H1 (cell line): ENCODE results near the gene DDOST. TPM values are rescaled to one million over a fixed set of nuclear protein-coding genes. Genes with fewer than 3 reads are reported as not detected.

Source experiments
- CTCF ChIA-PET: fragments of 300-600 bp; sonication (Branson Sonifier 250); formaldehyde crosslinking; loops from one replicate; lab custom pipeline; 2021; ENCODE audit not compliant: partially characterized antibody; lab: Charles Lee
- POLR2A ChIA-PET: fragments of 300-600 bp; sonication (Branson Sonifier 250); formaldehyde crosslinking; loops from one replicate; lab custom pipeline; 2021; ENCODE audit warnings: inconsistent platforms; ENCODE audit not compliant: partially characterized antibody; lab: Charles Lee
- DNase-seq, 2 experiments: peaks; one replicate each; pipeline versions ENCODE4 v3.0.0 to v3.0.0-alpha.2; 2010 to 2022; ENCODE audit warnings: low spot score in 2 of 2, low read depth in 1 of 2, mixed read lengths in 1 of 2
- FAIRE-seq: peaks from 2 replicates; lab custom pipeline; 2011; peaks lifted over from hg19 to GRCh38; lab: Jason Lieb, UNC
- H2AFZ ChIP-seq: 2 replicates; pipeline ENCODE4 v1.8.1; 2012; ENCODE audit warnings: low read length, inconsistent platforms
- H2AK5ac ChIP-seq: 2 replicates; pipeline ENCODE4 v1.6.1; 2013; ENCODE audit warnings: low read depth, low read length
- H2BK120ac ChIP-seq: replicated peaks from 2 replicates; pipeline ENCODE3; 2013; ENCODE audit warnings: low read depth, low read length, inconsistent platforms
- H2BK12ac ChIP-seq: 2 replicates; pipeline ENCODE4 v1.6.1; 2013; ENCODE audit warnings: low read depth, low read length
- H2BK15ac ChIP-seq: 2 replicates; pipeline ENCODE4 v1.6.1; 2013; ENCODE audit warnings: low read length
- H2BK20ac ChIP-seq: 2 replicates; pipeline ENCODE4 v1.6.1; 2013; ENCODE audit warnings: low read length
- H2BK5ac ChIP-seq: 2 replicates; pipeline ENCODE4 v1.6.1; 2013; ENCODE audit warnings: low read depth, low read length
- H3K14ac ChIP-seq: 2 replicates; pipeline ENCODE4 v1.6.1; 2013; ENCODE audit warnings: inconsistent platforms; ENCODE audit not compliant: insufficient read length
- H3K18ac ChIP-seq: 2 replicates; pipeline ENCODE4 v1.6.1; 2013; ENCODE audit warnings: low read length; ENCODE audit errors: extremely low read depth
- H3K23ac ChIP-seq: 2 replicates; pipeline ENCODE4 v1.6.1; 2013; ENCODE audit warnings: inconsistent platforms; ENCODE audit not compliant: insufficient read length
- H3K23me2 ChIP-seq: 2 replicates; pipeline ENCODE4 v1.6.1; 2013; ENCODE audit warnings: low read depth, low read length
- H3K27ac ChIP-seq: 2 replicates; pipeline ENCODE4 v1.6.1; 2011; ENCODE audit warnings: low read depth, low read length, inconsistent platforms
- H3K27me3 ChIP-seq, 4 experiments: replicated peaks in 1 of 4; 1 replicate in 1 of 4; 2 replicates in 3 of 4; pipeline versions ENCODE4 v1.6.1 to v1.8.1; 2011 to 2013; ENCODE audit warnings: low read length in 3 of 4, mild to moderate bottlenecking in 3 of 4, inconsistent platforms in 2 of 4, mixed read lengths in 2 of 4, moderate library complexity in 1 of 4; ENCODE audit not compliant: control insufficient read depth in 3 of 4, insufficient read depth in 3 of 4; ENCODE audit errors: extremely low read depth in 1 of 4
- H3K36me3 ChIP-seq, 4 experiments: 2 replicates each; pipeline versions ENCODE4 v1.6.1 to v1.8.1; 2011 to 2013; ENCODE audit warnings: mild to moderate bottlenecking in 4 of 4, low read length in 3 of 4, moderate library complexity in 2 of 4, control low read depth in 1 of 4, inconsistent platforms in 1 of 4; ENCODE audit not compliant: insufficient read depth in 4 of 4, control insufficient read depth in 2 of 4
- H3K4ac ChIP-seq: replicated peaks from 2 replicates; pipeline ENCODE3; 2013; ENCODE audit warnings: low read length, low read depth, mixed read lengths, inconsistent platforms; ENCODE audit not compliant: insufficient read length
- H3K4me1 ChIP-seq, 4 experiments: replicated peaks in 1 of 4; 1 replicate in 1 of 4; 2 replicates in 3 of 4; pipeline versions ENCODE4 v1.6.1 to v1.8.1; 2011 to 2013; ENCODE audit warnings: low read length in 3 of 4, inconsistent platforms in 2 of 4, mixed read lengths in 1 of 4; ENCODE audit not compliant: insufficient read depth in 4 of 4, control insufficient read depth in 3 of 4
- H3K4me2 ChIP-seq, 2 experiments: 2 replicates each; pipeline versions ENCODE4 v1.6.1 to v1.8.1; 2011 to 2013; ENCODE audit warnings: low read depth in 2 of 2, low read length in 2 of 2, control low read depth in 1 of 2, inconsistent platforms in 1 of 2, mild to moderate bottlenecking in 1 of 2; ENCODE audit not compliant: insufficient read depth in 1 of 2
- H3K4me3 ChIP-seq, 4 experiments: fragments of 200-600, 300-600 bp in 1 of 4; sonication (generic), shearing (Covaris generic), sonication (Bioruptor Twin) in 1 of 4; 2 replicates each; pipeline versions ENCODE4 v1.5.1 to v1.8.1; 2011 to 2016; ENCODE audit warnings: low read length in 4 of 4, low read depth in 3 of 4, control low read depth in 2 of 4, inconsistent platforms in 2 of 4, mild to moderate bottlenecking in 2 of 4, mixed read lengths in 1 of 4, moderate library complexity in 1 of 4; ENCODE audit not compliant: insufficient read depth in 2 of 4; ENCODE audit errors: extremely low read depth in 1 of 4
- H3K56ac ChIP-seq: replicated peaks from 2 replicates; pipeline ENCODE3; 2013; ENCODE audit warnings: low read depth, mild to moderate bottlenecking, mixed read lengths, low read length, inconsistent platforms; ENCODE audit not compliant: insufficient read length
- H3K79me1 ChIP-seq: 2 replicates; pipeline ENCODE4 v1.6.1; 2013; ENCODE audit warnings: low read depth, low read length, control low read depth
- H3K79me2 ChIP-seq, 2 experiments: 2 replicates each; pipeline versions ENCODE4 v1.6.1 to v1.8.1; 2012 to 2013; ENCODE audit warnings: low read length in 2 of 2, mild to moderate bottlenecking in 2 of 2, inconsistent platforms in 1 of 2; ENCODE audit not compliant: insufficient read depth in 2 of 2, control insufficient read depth in 1 of 2
- H3K9ac ChIP-seq, 4 experiments: replicated peaks in 1 of 4; 1 replicate in 1 of 4; 2 replicates in 3 of 4; pipeline versions ENCODE4 v1.6.1 to v1.8.1; 2011 to 2013; ENCODE audit warnings: low read depth in 3 of 4, low read length in 3 of 4, control low read depth in 2 of 4, mild to moderate bottlenecking in 2 of 4, moderate library complexity in 2 of 4, inconsistent platforms in 1 of 4; ENCODE audit errors: extremely low read depth in 1 of 4
- H3K9me3 ChIP-seq, 2 experiments: 2 replicates each; pipeline versions ENCODE4 v1.6.1 to v1.8.1; 2012 to 2013; ENCODE audit warnings: mild to moderate bottlenecking in 2 of 2, moderate library complexity in 2 of 2, control low read depth in 1 of 2, inconsistent platforms in 1 of 2, low read depth in 1 of 2, low read length in 1 of 2, mixed read lengths in 1 of 2; ENCODE audit not compliant: insufficient read depth in 2 of 2
- H4K20me1 ChIP-seq, 2 experiments: replicated peaks in 1 of 2; 2 replicates each; pipeline versions ENCODE3 to v1.8.1; 2011 to 2013; ENCODE audit warnings: inconsistent platforms in 2 of 2, low read length in 2 of 2, mild to moderate bottlenecking in 1 of 2; ENCODE audit not compliant: insufficient read depth in 2 of 2, control insufficient read depth in 1 of 2
- H4K5ac ChIP-seq: 2 replicates; pipeline ENCODE4 v1.6.1; 2013; ENCODE audit warnings: low read length, low read depth, mixed read lengths, inconsistent platforms; ENCODE audit not compliant: insufficient read length
- H4K8ac ChIP-seq: 2 replicates; pipeline ENCODE4 v1.8.0; 2013; ENCODE audit warnings: mild to moderate bottlenecking, moderate library complexity, low read length, inconsistent platforms; ENCODE audit not compliant: insufficient read depth; ENCODE audit errors: extremely low read depth
- H4K91ac ChIP-seq: replicated peaks from 2 replicates; pipeline ENCODE3; 2013; ENCODE audit warnings: low read length, mixed read lengths, inconsistent platforms; ENCODE audit not compliant: insufficient read length
- CHD1 ChIP-seq: IDR thresholded peaks from 2 replicates; pipeline ENCODE4 v1.6.1; 2012; ENCODE audit warnings: low read depth, low read length, improper control_type of control experiment
- JUND ChIP-seq: IDR thresholded peaks from 2 replicates; pipeline ENCODE4 v1.6.1; 2011; ENCODE audit warnings: mild to moderate bottlenecking, improper control_type of control experiment, low read length
- NANOG ChIP-seq: IDR thresholded peaks from 2 replicates; pipeline ENCODE4 v1.6.1; 2011; ENCODE audit warnings: low read length, low read depth, mild to moderate bottlenecking, inconsistent platforms; ENCODE audit not compliant: insufficient read depth, poor library complexity, severe bottlenecking
- RBBP5 ChIP-seq: IDR thresholded peaks from 2 replicates; pipeline ENCODE4 v1.7.1; 2012; ENCODE audit warnings: low read depth, mild to moderate bottlenecking, inconsistent platforms, low read length, moderate library complexity, borderline replicate concordance
- SUZ12 ChIP-seq: fragments of 200-600 bp; sonication (generic); IDR thresholded peaks from 2 replicates; pipeline ENCODE4 v1.6.1; 2012; ENCODE audit warnings: mild to moderate bottlenecking, inconsistent platforms, low read length, moderate library complexity, mixed read lengths
- WGBS, 2 experiments: shearing (Covaris generic) in 1 of 2; methylation state at CpG; one replicate each; pipeline versions ENCODE4 v1.1.6 to v1.1.7; 2013 to 2015; ENCODE audit warnings: low lambda C conversion rate in 2 of 2, mixed read lengths in 2 of 2, inconsistent platforms in 1 of 2, low coverage in 1 of 2, missing lambda C conversion rate in 1 of 2; ENCODE audit not compliant: insufficient replicate concordance in 2 of 2, insufficient coverage in 1 of 2, insufficient read length in 1 of 2; ENCODE audit errors: extremely low coverage in 1 of 2, missing lambda C conversion rate in 1 of 2; 5-methylcytosine and 5-hydroxymethylcytosine counted together
- polyA plus RNA-seq, 7 experiments: library from polyadenylated mRNA; depleted of rRNA in 3 of 7; stranded (reverse) in 5 of 7; unstranded in 2 of 7; fragments of >200 nt in 5 of 7; fragments of 200-250 nt in 2 of 7; gene quantifications; 1 replicate in 5 of 7; 2 replicates in 1 of 7; 4 replicates in 1 of 7; pipeline versions ENCODE4 v1.2.1 to v1.2.3, GENCODE V29; 2011 to 2013; ENCODE audit warnings: missing spikeins in 2 of 7, mixed read lengths in 2 of 7
- total RNA-seq: library from RNA; stranded (reverse); fragmentation: NEBNext Ultra II Directional; extraction: Animal tissue kit (Norgen Biotek cat#: 25700); gene quantifications from 2 replicates; pipeline ENCODE4 v1.2.1, GENCODE V29; 2021

The DDOST gene
- total and polyA plus RNA-seq, 2 of the 8 experiments (the other 6 are each of a cell fraction or from before 2014, with no cell fraction given): 253 to 336 TPM

- H3K14ac ChIP-seq: no peak overlapping the region
- no peak overlapping the region for H3K4me2 ChIP-seq
- H4K8ac ChIP-seq: no peak overlapping the region
- FAIRE-seq (no peak), DNase-seq (no peak)
- peaks cover 0 to 7% (median 0%) of the 10 kb centered on the region in 4 experiments; a peak in 1 of 8 replicates for H3K36me3 ChIP-seq
- H3K9ac ChIP-seq: no peak overlapping the region
- no peaks in the 10 kb centered on the region for H3K9me3 ChIP-seq
- no peaks in the 10 kb centered on the region for H3K79me1 ChIP-seq
- ChIA-PET POLR2A (no interaction called here), CTCF (interaction anchor here (2.0 kb wide), 1 partner anchor 8 kb away, joined by 4 read pairs; no protein-coding TSS in a partner anchor)
- peaks cover 0 to 2% of the 10 kb centered on the region in 2 experiments for H4K20me1 ChIP-seq
- H4K91ac ChIP-seq: no peak overlapping the region
- no peak overlapping the region for H2AK5ac ChIP-seq
- WGBS, 2 experiments: 80% methylated on average over 6 of the region's 6 CpGs; no CpG with 5 or more reads in 1 of the 2 experiments
- no peak overlapping the region for H3K23ac ChIP-seq
- H4K5ac ChIP-seq: no peak overlapping the region
- no peak overlapping the region for H3K4ac ChIP-seq
- no peak overlapping the region for H3K4me3 ChIP-seq
- H3K18ac ChIP-seq: no peak overlapping the region
- no peaks in the 10 kb centered on the region for H3K79me2 ChIP-seq
- H3K23me2 ChIP-seq: no peaks in the 10 kb centered on the region
- H2BK12ac ChIP-seq: no peak overlapping the region
- H3K27me3 ChIP-seq: no peaks in the 10 kb centered on the region; a peak in 1 of 7 replicates
- no peak overlapping the region for H2BK20ac ChIP-seq
- H2BK120ac ChIP-seq: no peak overlapping the region
- no peak overlapping the region for H2BK5ac ChIP-seq
- H2BK15ac ChIP-seq: no peak overlapping the region
- no peak overlapping the region for H3K27ac ChIP-seq
- H3K56ac ChIP-seq: no peak overlapping the region
- no peak overlapping the region for H2AFZ ChIP-seq
- TF ChIP-seq NANOG (no peak), SUZ12 (no peak), CHD1 (no peak), JUND (no peak), RBBP5 (no peak)
- H3K4me1 ChIP-seq: no peaks in the 10 kb centered on the region
These were observed 17.4 kb upstream of the DDOST start for GRCh38 chr1:20678599-20678998.
